ENCODE data around the gene EEF2KMT. TPM values are rescaled to one million over a fixed set of nuclear protein-coding genes. Genes with fewer than 3 reads are reported as not detected.
"Not testable (repeated sequence)": the region's sequence is repeated elsewhere in the genome, so short reads cannot be mapped to it uniquely, and the experiment has no call there.

The EEF2KMT gene
- polyA plus RNA-seq, 3 donors, result 4.5 to 8.8 (median 5.5) TPM

DNA sequence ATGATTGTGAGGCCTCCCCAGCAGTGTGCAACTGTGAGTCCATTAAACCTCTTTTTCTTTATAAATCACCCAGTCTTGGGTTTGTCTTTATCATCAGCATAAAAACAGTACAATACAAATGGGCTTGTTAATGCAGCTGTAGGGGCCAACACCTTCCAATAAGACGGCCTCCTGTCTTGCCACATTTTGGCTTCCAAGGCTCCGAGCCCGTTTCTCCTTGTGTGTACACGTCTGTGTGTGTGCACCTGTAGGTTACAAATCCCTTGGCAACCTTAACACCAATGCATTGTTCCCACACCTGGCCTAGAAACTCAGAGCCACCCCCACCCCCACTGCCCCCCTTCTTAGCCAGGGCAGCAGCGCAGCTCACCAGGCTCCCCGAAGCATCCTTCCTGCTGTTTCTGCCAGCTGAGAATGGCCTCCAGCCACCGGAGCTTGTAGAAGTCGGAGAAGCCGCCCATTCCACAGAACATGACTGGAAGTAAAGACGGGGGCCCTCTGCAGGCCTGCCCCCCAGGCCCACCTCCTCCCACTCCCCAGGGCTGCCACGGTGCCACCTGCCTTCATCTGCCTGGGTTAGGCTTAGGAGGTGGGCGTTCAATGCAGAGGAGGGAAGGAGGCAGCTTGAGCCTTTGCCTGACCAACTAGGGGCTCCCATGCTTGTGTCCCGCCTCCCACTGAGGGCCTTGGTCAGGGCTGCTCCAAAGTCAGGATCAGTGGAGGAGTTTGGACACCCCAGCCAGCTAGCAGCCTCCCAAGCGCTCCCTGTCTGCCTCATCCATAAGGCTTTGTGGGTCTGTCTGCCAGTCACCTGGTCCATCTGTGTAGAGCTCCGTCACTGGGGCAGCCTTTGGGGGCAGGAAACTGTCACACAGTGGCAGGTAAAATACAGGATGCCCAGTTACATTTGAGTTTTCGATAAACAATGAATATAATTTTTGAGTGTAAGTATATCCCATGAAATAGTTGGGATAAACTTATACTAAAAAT lies 42.4 kb downstream of the EEF2KMT start:
- H3K27ac ChIP-seq (ENCODE audit: low read depth, low read length), result no peak overlapping the region
- 88 to 91% (median 91%) methylated on average over 15 to 16 of the region's 16 CpGs for WGBS, 3 donors

DNA sequence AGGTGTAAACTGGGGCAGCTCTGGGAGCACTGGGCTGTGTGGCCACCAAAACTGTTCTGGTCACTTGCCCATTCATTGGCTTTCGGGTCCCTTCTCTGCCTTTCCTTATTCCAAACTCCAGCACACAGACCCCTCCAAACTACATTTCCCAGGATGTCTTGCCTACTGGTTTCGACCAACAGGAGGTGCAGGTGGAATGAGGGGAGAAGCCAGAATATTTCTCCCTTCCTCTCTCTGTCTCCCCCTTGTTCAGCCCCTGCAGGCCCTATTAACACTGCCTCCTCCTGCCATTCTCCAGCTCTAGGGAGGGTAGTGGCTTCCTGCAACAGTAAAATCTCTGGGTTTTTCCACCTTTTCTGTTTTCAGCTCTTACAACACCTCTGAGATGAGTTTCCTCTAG lies 50.7 kb downstream of the EEF2KMT start:
- H3K27ac ChIP-seq (ENCODE audit: low read depth, low read length), result no peak overlapping the region
- WGBS, 3 donors, result 75 to 78% (median 76%) methylated on average over 2 of the region's 2 CpGs

DNA sequence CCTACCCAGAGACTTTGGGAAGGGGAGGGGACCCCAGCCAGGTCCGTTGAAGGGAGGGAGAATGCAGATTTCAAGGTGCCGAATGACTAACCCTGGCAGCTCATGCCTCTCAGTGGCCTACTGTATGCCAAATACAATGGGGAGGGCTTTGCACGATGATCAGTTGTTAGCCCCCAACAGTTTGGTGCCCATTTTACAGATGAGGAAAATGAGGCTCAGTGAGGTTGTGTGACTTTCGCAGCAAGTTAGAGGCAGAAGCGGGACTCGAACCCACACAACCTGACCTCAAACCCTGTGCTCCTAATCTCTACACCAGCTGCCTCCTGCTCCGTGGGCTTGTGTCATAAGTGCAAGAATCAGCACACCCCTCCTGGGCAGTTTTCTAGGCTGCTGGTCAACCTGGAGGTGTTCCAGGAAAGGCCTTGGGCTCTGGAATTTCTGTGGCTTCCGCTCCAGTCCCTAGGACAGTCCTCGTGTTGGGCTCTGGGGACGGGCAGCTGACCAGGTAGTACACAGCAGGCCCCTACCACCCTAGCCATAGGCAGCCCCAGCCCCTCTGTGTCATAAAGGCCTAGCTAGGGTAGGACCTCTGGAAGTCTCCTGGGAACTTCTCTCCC lies 52.0 kb downstream of the EEF2KMT start:
- H3K27ac ChIP-seq (ENCODE audit: low read depth, low read length), result no peak overlapping the region
- WGBS, 3 donors, result 86 to 88% (median 87%) methylated on average over 10 of the region's 10 CpGs

DNA sequence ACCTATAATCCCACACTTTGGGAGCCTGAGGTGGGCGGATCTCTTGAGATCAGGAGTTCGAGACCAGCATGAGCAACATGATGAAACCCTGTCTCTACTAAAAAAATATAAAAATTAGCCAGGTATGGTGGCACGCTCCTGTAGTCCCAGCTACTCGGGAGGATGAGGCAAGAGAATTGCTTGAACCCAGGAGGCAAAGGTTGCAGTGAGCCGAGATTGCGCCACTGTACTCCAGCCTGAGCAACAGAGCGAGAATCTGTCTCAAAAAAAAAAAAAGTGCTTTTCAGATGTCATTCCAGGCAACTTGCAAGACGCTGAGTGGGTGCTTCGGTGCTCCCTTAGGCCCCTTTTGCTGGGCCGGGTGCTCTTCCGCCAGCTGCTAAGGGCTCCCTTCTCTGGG lies 53.0 kb downstream of the EEF2KMT start:
- WGBS, 3 donors, result 91 to 96% (median 93%) methylated on average over 11 of the region's 11 CpGs
- not testable (repeated sequence) for H3K27ac ChIP-seq (ENCODE audit: low read depth, low read length)

DNA sequence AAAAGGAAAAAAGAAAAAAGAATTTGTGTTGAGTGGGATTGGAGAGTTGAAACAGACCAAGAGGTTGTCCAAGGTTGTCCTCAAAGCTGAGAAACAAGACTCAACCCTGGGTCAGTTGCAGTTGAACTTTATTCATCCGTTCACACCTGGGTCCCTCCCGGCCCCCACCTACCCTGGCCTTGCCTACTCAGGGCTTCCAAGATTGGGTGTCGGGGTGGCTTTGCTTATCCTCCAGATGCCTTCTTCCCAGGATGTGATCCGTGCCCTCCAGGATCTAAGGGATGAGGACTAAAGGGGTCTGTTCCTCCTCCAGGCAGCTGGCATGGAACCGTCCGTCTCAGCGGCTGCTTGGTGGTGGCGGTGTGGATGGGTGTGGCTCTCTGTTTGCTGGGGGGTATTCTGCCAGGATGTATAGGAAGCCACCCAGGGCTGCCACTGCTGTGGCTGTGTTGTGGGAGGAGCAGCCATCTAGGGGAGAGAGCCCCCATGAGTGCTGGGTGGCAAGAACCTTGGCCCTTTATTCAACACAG lies 53.5 kb downstream of the EEF2KMT start:
- H3K27ac ChIP-seq (ENCODE audit: low read depth, low read length), result no peak overlapping the region
- 84 to 94% (median 92%) methylated on average over 8 of the region's 8 CpGs for WGBS, 3 donors

DNA sequence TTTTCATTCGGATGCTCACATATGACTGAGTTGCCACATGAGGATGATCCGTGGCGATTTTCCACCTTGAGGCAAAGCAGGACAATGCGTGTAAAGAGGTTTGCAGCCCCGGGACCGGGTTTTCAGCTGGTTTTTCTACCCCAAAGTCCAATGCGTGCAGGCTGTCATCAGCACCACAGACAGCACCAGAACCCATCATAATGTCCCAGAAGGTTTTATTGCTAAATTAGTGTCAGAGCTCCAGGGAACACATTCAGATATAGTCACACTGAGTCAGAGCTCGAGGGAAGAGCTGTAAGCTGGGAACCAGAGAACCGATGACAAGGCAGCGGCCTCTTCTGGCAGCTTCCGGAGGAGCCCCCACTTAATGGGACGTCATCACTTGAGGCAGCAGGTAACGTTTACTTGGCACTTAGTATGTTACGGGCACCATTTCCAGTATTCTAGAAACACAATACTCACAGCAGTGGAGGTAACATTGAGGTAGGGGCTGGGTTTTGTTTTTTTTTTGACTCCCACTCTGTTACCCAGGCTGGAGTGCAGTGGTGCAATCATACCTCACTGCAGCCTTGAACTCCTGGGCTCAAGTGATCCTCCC lies 54.9 kb downstream of the EEF2KMT start:
- 74 to 84% (median 76%) methylated on average over 14 of the region's 14 CpGs for WGBS, 3 donors
- H3K27ac ChIP-seq (ENCODE audit: low read depth, low read length), result no peak overlapping the region

DNA sequence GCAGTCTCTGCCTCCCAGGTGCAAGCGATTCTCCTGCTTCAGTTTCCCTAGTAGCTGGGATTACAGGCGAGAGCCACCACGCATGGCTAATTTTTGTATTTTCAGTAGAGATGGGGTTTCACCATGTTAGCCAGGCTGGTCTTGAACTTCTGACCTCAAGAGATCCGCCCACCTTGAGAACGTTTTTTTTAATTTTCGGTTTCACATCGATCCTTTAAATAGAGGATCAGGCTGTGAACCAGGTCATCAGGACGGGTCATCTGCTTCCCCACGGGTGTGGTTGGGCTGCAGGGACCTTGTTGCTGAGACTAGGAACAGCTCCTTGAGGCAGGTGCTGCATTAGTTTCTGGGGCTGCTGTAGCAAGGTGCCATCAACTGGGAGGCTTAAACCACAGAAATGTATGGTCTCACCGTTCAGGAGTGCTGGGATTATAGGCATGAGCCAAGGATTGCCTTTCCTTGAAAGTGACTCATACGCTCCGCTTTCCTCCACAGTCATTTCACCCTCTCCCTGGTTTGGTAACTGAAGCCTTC lies 55.9 kb downstream of the EEF2KMT start:
- WGBS, 3 donors, result 70 to 79% (median 73%) methylated on average over 12 of the region's 12 CpGs
- H3K27ac ChIP-seq (ENCODE audit: low read depth, low read length), result no peak overlapping the region

DNA sequence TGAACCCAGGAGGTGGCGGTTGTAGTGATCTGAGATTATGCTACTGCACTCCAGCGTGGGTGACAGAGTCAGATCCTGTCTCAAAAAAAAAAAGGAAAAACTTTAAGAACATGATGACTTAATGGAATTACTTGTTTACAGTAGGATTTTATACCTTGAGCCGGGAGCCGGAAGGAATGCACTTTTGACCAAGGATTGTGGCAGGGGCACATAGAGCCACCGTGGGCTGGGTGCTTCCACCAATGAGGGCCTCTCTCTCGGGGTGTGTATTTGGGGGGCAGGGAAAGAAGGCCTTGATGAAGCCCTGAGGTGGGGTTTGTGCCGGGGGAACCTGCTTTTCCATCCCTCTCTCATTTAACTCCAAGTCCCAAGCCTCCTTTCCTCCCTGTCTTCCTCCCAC lies 57.1 kb downstream of the EEF2KMT start:
- no peak overlapping the region for H3K27ac ChIP-seq (ENCODE audit: low read depth, low read length)
- WGBS, 3 donors, result 61 to 77% (median 66%) methylated on average over 7 of the region's 7 CpGs

DNA sequence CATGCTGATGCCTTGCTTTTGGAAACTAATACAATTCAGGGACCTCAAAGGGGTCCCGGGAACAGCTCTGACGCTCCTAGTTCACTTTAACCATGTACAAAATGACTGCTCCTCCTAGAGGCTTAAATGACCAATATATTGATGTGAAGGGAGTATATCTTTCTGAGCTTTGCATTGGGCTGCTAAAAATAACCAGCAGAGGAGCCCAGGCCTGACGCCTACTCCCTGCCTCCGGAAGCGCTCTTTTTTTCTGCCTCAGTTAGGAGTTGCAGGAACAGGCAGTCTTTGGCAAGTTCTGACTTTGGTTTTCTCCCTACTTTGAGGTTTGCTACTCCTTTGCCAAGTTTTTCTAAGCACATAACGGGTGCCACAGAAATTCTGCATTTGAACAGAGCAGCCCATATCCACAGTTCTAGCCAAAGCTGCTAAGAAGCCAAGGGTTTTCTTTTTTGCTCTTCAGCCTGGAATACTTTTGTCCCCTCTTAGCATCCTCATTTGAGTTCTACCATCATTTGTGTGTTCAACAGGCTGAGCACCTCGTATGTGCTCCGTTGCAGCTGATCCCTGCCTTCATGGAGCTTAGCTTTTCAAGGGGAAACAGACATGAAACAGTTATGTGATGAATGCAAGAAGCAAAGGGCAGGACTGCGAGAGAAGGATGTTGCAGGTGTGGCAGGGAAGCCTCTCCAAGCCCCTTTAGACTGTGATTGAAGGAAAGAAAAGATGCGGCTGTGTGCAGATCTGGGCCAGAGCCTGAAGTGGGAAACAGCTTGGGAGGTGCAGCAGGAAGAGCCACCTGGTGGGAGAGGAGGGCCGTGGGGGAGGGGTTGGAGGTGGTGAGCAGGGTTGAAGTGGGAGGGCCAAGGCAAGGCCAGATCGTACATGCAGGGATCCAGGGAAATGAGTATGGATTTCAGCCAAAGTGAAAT lies 61.1 kb downstream of the EEF2KMT start:
- H3K27ac ChIP-seq (ENCODE audit: low read depth, low read length), result no peak overlapping the region
- WGBS, 3 donors, result 37 to 63% (median 60%) methylated on average over 12 of the region's 12 CpGs

DNA sequence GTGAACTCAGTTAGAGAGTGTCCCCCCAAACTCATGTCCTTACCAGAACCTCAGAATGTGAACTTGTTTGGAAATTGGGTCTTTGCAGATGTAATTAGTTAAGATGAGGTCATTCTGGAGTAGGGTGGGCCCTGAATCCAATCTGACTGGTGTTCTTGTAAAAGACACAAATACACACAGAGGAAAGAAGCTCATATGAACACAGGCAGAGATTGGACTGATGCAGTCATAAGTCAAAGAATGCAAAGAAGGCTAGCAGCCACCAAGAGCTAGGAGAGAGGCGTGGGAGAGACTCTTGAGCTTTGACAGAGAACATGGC lies 61.7 kb downstream of the EEF2KMT start:
- H3K27ac ChIP-seq (ENCODE audit: low read depth, low read length), result no peak overlapping the region
- 75 to 93% (median 83%) methylated on average over 1 of the region's 1 CpG for WGBS, 3 donors

Other genes starting within 250 kb of the EEF2KMT start
- 10 to 100 TPM in 1 of 3 donors, 1 to 10 TPM in 2; 8.1 to 44.6 (median 9.9) TPM for gene PPL, start 160.6 kb downstream of the EEF2KMT start, polyA plus RNA-seq
- under 1 TPM; 0.24 to 0.67 (median 0.27) TPM for gene SEC14L5, start 139.5 kb downstream of the EEF2KMT start, polyA plus RNA-seq
- gene NAGPA, start 63.9 kb downstream of the EEF2KMT start, polyA plus RNA-seq, result 10 to 100 TPM in 1 of 3 donors, 1 to 10 TPM in 2; 4.9 to 12.6 (median 6.8) TPM
- 10 to 100 TPM in 2 of 3 donors, 1 to 10 TPM in 1; 6.8 to 25.6 (median 19.9) TPM for gene C16orf89, start 31.8 kb downstream of the EEF2KMT start, polyA plus RNA-seq
- 10 to 100 TPM in 2 of 3 donors, 1 to 10 TPM in 1; 8.8 to 18.3 (median 15.7) TPM for gene ALG1, start 26.0 kb downstream of the EEF2KMT start, polyA plus RNA-seq